HFFc6 (cell line): ENCODE measurements around the gene MAD1L1. TPM values are rescaled to one million over a fixed set of nuclear protein-coding genes. Genes with fewer than 3 reads are reported as not detected.

Source experiments
- DNase-seq: peaks from one replicate; pipeline ENCODE4 v3.0.0-alpha.2; 2018
- H3K27ac Mint-ChIP-seq: 2 replicates; pipeline ENCODE4 v1.8.0; 2020; ENCODE audit warnings: mild to moderate bottlenecking, mixed read lengths
- H3K27me3 Mint-ChIP-seq: 2 replicates; pipeline ENCODE4 v1.8.0; 2021; ENCODE audit warnings: mild to moderate bottlenecking, moderate library complexity, mixed read lengths; ENCODE audit not compliant: insufficient read depth
- H3K36me3 Mint-ChIP-seq: 2 replicates; pipeline ENCODE4 v1.8.0; 2021; ENCODE audit warnings: low read depth, mixed read lengths
- H3K4me1 Mint-ChIP-seq: 2 replicates; pipeline ENCODE4 v1.8.0; 2020; ENCODE audit warnings: low read depth, mixed read lengths
- H3K4me3 Mint-ChIP-seq: 2 replicates; pipeline ENCODE4 v1.8.0; 2020; ENCODE audit warnings: mild to moderate bottlenecking, moderate library complexity, mixed read lengths
- H3K9me3 Mint-ChIP-seq: 2 replicates; pipeline ENCODE4 v1.8.0; 2020; ENCODE audit warnings: mild to moderate bottlenecking, mixed read lengths
- CTCF ChIP-seq: fragments of 200-600 bp; sonication (generic); IDR thresholded peaks from 2 replicates; pipeline ENCODE4 v1.5.0; 2021; ENCODE audit warnings: antibody characterized with exemption, mild to moderate bottlenecking
- total RNA-seq, 6 experiments: library from RNA; stranded (reverse); fragmentation: NEBNext Ultra II Directional; extraction: Animal tissue kit (Norgen Biotek cat#: 25700); gene quantifications; 2 replicates in 1 of 6; 3 replicates in 5 of 6; pipeline ENCODE4 v1.2.3, GENCODE V29; 2021

Gene MAD1L1
- total RNA-seq, 6 experiments from 2014 or later = 34.6 to 44.8 (median 40.2) TPM

GRCh38 chr7:2200584-2200980 is 32.2 kb downstream of the MAD1L1 start:
- Mint-ChIP-seq H3K27me3 (no peaks in the 10 kb centered on the region; the same call in 1 of the 2 replicates), H3K36me3 (peaks cover 9% of the 10 kb centered on the region; the same call in 1 of the 2 replicates), H3K4me1 (peaks cover 19% of the 10 kb centered on the region), H3K27ac (no peak overlapping the region), H3K9me3 (no peaks in the 10 kb centered on the region), H3K4me3 (no peak overlapping the region)
- DNase-seq = no peak
- TF ChIP-seq CTCF = no peak

DNA sequence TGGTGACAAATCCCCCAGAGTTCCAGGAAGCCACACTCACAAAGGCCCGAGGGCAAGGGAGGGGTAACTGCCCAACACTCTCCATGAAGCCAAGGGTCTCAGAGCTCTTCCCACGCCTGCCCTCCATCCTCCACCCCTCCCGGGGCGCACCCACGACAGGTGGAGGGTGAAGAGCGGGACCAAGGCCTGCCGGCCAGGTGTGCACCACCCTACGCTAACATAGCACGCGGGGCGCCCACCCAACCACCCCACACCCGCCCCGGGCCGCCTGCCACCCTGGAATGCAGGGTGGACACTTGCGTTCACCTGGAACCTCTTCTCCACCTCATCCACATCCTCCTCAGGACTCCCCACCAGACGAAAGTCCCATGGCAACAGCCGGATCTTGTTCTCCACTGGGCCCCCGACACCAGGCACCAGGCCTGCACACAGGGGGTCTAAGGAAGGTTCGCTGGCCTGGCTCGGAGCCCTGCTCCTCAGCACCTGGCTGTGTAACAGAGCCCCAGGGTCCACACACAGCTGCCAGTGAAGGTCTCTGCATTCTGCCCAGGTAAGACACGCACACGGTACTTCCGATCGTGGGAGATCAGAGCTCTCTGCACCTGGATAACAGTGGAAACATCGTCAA is 32.7 kb downstream of the MAD1L1 start:
- H3K4me1 Mint-ChIP-seq = peaks cover 14% of the 10 kb centered on the region
- peaks cover 9% of the 10 kb centered on the region; the same call in 1 of the 2 replicates for H3K36me3 Mint-ChIP-seq
- H3K9me3 Mint-ChIP-seq = no peaks in the 10 kb centered on the region

GRCh38 chr7:2199528-2199927 is 33.2 kb downstream of the MAD1L1 start:
- no peaks in the 10 kb centered on the region; the same call in 1 of the 2 replicates for H3K27me3 Mint-ChIP-seq
- H3K4me3 Mint-ChIP-seq = no peak overlapping the region
- TF ChIP-seq CTCF = no peak
- H3K4me1 Mint-ChIP-seq = peaks cover 8% of the 10 kb centered on the region; the same call in 1 of the 2 replicates
- no peak for DNase-seq
- no peaks in the 10 kb centered on the region for H3K9me3 Mint-ChIP-seq
- H3K36me3 Mint-ChIP-seq = peaks cover 9% of the 10 kb centered on the region; the same call in 1 of the 2 replicates
- no peak overlapping the region for H3K27ac Mint-ChIP-seq

More for the DNA sequence above, 32.7 kb downstream of the MAD1L1 start:
- TF ChIP-seq CTCF = no peak
- H3K27me3 Mint-ChIP-seq = no peaks in the 10 kb centered on the region; the same call in 1 of the 2 replicates
- no peak overlapping the region for H3K4me3 Mint-ChIP-seq
- no peak overlapping the region for H3K27ac Mint-ChIP-seq
- no peak for DNase-seq

GRCh38 chr7:2198760-2199159 is 34.0 kb downstream of the MAD1L1 start:
- DNase-seq = no peak
- Mint-ChIP-seq H3K36me3 (peaks cover 9% of the 10 kb centered on the region; the same call in 1 of the 2 replicates), H3K27ac (no peak overlapping the region), H3K27me3 (no peaks in the 10 kb centered on the region; the same call in 1 of the 2 replicates), H3K4me3 (no peak overlapping the region), H3K9me3 (no peaks in the 10 kb centered on the region), H3K4me1 (peaks cover under 1% of the 10 kb centered on the region; the same call in 1 of the 2 replicates)
- TF ChIP-seq CTCF = no peak

DNA sequence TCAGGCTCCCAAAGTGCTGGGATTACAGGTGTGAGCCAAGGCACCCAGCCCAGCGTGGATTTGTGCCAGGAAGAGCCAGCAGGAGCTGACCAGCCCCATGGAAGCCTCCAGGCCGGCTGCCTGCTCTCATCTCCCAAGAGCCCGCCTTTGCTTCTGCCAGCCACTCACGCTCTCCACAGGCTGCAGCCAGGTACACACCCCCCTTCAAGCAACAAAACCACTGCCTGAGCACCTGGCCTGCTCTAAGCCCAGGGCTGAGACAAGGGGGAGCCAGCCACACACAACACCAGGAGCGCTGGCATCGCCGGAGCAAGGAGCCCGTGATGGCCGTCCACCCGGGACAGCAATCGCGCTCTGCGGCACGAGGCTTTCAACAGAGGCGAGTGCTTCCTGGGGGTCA is 34.5 kb downstream of the MAD1L1 start:
- Mint-ChIP-seq H3K27me3 (no peaks in the 10 kb centered on the region; the same call in 1 of the 2 replicates), H3K9me3 (no peaks in the 10 kb centered on the region), H3K4me3 (no peak overlapping the region), H3K27ac (no peak overlapping the region), H3K36me3 (peaks cover 9% of the 10 kb centered on the region; the same call in 1 of the 2 replicates), H3K4me1 (no peaks in the 10 kb centered on the region)
- no peak for DNase-seq
- no peak for TF ChIP-seq CTCF
